HepG2 (cell line): Measurements from ENCODE around the gene GLUD1. TPM values are rescaled to one million over a fixed set of nuclear protein-coding genes. Genes with fewer than 3 reads are reported as not detected.

Experiments
- AGO1 ChIP-seq: fragments of 200-400 bp; formaldehyde crosslinking; IDR thresholded peaks from 2 replicates; pipeline ENCODE4 v1.6.1; 2017; ENCODE audit warnings: mild to moderate bottlenecking, low read depth, low read length, moderate library complexity; ENCODE audit not compliant: poor library complexity, severe bottlenecking
- CAMTA2 ChIP-seq: sonication (generic); formaldehyde crosslinking; IDR thresholded peaks from 2 replicates; pipeline ENCODE4 v1.4.0; 2020; ENCODE audit warnings: mild to moderate bottlenecking, missing genetic modification reagents, borderline replicate concordance
- CHD4 ChIP-seq: fragments of 200-600 bp; sonication (generic); IDR thresholded peaks from 2 replicates; pipeline ENCODE4 v1.7.0; 2017; ENCODE audit warnings: mild to moderate bottlenecking, low read length, borderline replicate concordance
- HHEX ChIP-seq: IDR thresholded peaks from 2 replicates; pipeline ENCODE4 v1.6.1; 2016; ENCODE audit warnings: control low read depth
- NKX3-1 ChIP-seq: sonication (generic); formaldehyde crosslinking; IDR thresholded peaks from 2 replicates; pipeline ENCODE4 v1.5.0; 2020; ENCODE audit warnings: missing genetic modification reagents
- POGZ ChIP-seq: sonication (generic); formaldehyde crosslinking; IDR thresholded peaks from 2 replicates; pipeline ENCODE4 v1.4.0; 2020; ENCODE audit warnings: mild to moderate bottlenecking, missing genetic modification reagents
- PRPF4 ChIP-seq: fragments of 200-400 bp; formaldehyde crosslinking; IDR thresholded peaks from 2 replicates; pipeline ENCODE4 v1.6.1; 2016; ENCODE audit warnings: low read length, low read depth; ENCODE audit not compliant: poor library complexity, severe bottlenecking
- RBAK ChIP-seq: sonication (generic); formaldehyde crosslinking; IDR thresholded peaks from 2 replicates; pipeline ENCODE4 v1.5.1; 2020; ENCODE audit warnings: mild to moderate bottlenecking, missing genetic modification reagents
- SALL1 ChIP-seq: sonication (generic); formaldehyde crosslinking; IDR thresholded peaks from 2 replicates; pipeline ENCODE4 v1.8.0; 2022; ENCODE audit warnings: mild to moderate bottlenecking, missing genetic modification reagents
- SAP130 ChIP-seq: IDR thresholded peaks from 2 replicates; pipeline ENCODE4 v1.6.1; 2016; ENCODE audit warnings: low read depth
- SP2 ChIP-seq: sonication (generic); formaldehyde crosslinking; IDR thresholded peaks from 2 replicates; pipeline ENCODE4 v1.5.1; 2020; ENCODE audit warnings: mild to moderate bottlenecking, missing genetic modification reagents
- ZBTB20 ChIP-seq: sonication (generic); formaldehyde crosslinking; IDR thresholded peaks from 2 replicates; pipeline ENCODE4 v1.8.1; 2023; ENCODE audit warnings: missing genetic modification reagents, low read depth, mild to moderate bottlenecking, borderline replicate concordance
- ZMYM2 ChIP-seq: sonication (generic); formaldehyde crosslinking; IDR thresholded peaks from 2 replicates; pipeline ENCODE4 v1.8.0; 2022; ENCODE audit warnings: mild to moderate bottlenecking, missing genetic modification reagents
- ZNF256 ChIP-seq: sonication (generic); formaldehyde crosslinking; conservative IDR thresholded peaks from 2 replicates; pipeline ENCODE4 v1.4.0; 2020; ENCODE audit warnings: missing genetic modification reagents
- ZNF510 ChIP-seq: sonication (generic); formaldehyde crosslinking; IDR thresholded peaks from 2 replicates; pipeline ENCODE4 v1.4.0; 2020; ENCODE audit warnings: low read depth, mild to moderate bottlenecking, missing genetic modification reagents
- ZNF530 ChIP-seq: sonication (generic); formaldehyde crosslinking; IDR thresholded peaks from 2 replicates; pipeline ENCODE4 v1.5.0; 2020; ENCODE audit warnings: low read depth, mild to moderate bottlenecking, missing genetic modification reagents
- ZNF550 ChIP-seq: sonication (generic); formaldehyde crosslinking; IDR thresholded peaks from 2 replicates; pipeline ENCODE4 v1.4.0; 2020; ENCODE audit warnings: mild to moderate bottlenecking, missing genetic modification reagents, borderline replicate concordance
- ZNF709 ChIP-seq: sonication (generic); formaldehyde crosslinking; IDR thresholded peaks from 2 replicates; pipeline ENCODE4 v1.5.0; 2020; ENCODE audit warnings: mild to moderate bottlenecking, missing genetic modification reagents
- polyA plus RNA-seq, 8 experiments: library from polyadenylated mRNA; depleted of rRNA in 3 of 8; stranded (reverse) in 7 of 8; unstranded in 1 of 8; fragments of >200 nt; fragmentation: Illumina TruSeq in 4 of 8; extraction: Trizol in 4 of 8; gene quantifications; 2 replicates each; pipeline versions ENCODE4 v1.2.1 to v1.2.3, GENCODE V29; 2011 to 2016; ENCODE audit warnings: low read depth in 4 of 8, missing spikeins in 1 of 8, mixed read lengths in 1 of 8; ENCODE audit not compliant: insufficient read depth in 1 of 8
- total RNA-seq, 5 experiments: library from RNA; depleted of rRNA; stranded (reverse); fragments of >200 nt; fragmentation: Illumina TruSeq; extraction: Trizol; gene quantifications; 2 replicates each; pipeline ENCODE4 v1.2.3, GENCODE V29; 2016; ENCODE audit warnings: low read depth in 1 of 5
- TF ChIP-seq, protein P1 (sequence below): sonication (generic); formaldehyde crosslinking; IDR thresholded peaks from 2 replicates; pipeline ENCODE4 v1.8.1; 2023; ENCODE audit warnings: mild to moderate bottlenecking, missing genetic modification reagents
- TF ChIP-seq, protein P2 (sequence below): sonication (generic); formaldehyde crosslinking; IDR thresholded peaks from 2 replicates; pipeline ENCODE4 v1.4.0; 2020; ENCODE audit warnings: missing genetic modification reagents
- TF ChIP-seq, protein P3 (sequence below): sonication (generic); formaldehyde crosslinking; IDR thresholded peaks from 2 replicates; pipeline ENCODE4 v1.4.0; 2020; ENCODE audit warnings: missing genetic modification reagents, borderline replicate concordance
- TF ChIP-seq, protein P4 (sequence below): sonication (generic); formaldehyde crosslinking; IDR thresholded peaks from 2 replicates; pipeline ENCODE4 v1.4.0; 2020; ENCODE audit warnings: missing genetic modification reagents
- TF ChIP-seq, protein P5 (sequence below): IDR thresholded peaks from 2 replicates; pipeline ENCODE4 v1.6.1; 2016; ENCODE audit warnings: missing compliant biosample characterization, missing genetic modification reagents, borderline replicate concordance

The GLUD1 gene
- total and polyA plus RNA-seq, 2 of the 13 experiments (the other 11 are each of a cell fraction or from before 2014, with no cell fraction given), result 301 to 798 TPM

DNA sequence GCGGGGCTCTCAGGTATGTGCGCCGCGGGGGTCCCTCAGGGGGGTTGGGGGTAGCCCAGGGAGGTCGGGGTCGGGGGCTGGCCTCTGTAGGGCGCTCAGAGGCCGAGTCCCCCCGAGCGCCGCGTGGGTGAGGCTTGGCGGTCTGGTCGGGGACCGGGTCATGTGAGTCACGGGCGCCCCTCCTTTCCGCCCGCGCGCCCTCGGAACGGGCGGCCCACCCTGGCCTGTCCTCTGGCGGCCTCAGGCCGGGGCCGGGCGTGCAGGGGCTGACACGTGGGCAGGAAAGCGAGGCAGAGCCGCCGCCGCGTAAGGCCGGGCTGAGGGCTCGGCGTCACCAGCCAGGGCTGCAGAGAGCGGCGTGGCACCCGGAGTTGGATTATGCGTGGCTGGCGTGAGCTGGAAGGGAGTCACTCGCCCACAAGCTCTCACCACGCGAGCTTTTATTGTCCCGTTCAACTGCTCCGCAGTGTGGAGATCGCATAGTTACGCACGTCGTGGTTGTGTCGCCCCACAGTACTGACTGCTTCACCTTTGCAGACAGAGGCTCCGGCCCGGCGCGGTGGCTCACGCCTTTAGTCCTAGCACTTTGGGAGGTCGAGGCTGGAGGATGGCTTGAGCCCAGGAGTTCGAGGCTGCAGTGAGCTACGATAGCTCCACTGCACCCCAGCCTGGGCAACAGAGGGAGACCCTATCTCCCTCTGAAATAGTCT lies 748 bp upstream of the GLUD1 start (continued):
- TF ChIP-seq ZNF550 (CRISPR knock-in tag), result no peak
- TF ChIP-seq CHD4, result 0 out of 2 replicates have a peak, but pooled peaks have one; percentile 40
- peak; percentile 75 for TF ChIP-seq NKX3-1
- TF ChIP-seq ZNF709 (CRISPR knock-in tag), result 0 out of 2 replicates have a peak, but pooled peaks have one; percentile 10
- TF ChIP-seq, protein P1, sequence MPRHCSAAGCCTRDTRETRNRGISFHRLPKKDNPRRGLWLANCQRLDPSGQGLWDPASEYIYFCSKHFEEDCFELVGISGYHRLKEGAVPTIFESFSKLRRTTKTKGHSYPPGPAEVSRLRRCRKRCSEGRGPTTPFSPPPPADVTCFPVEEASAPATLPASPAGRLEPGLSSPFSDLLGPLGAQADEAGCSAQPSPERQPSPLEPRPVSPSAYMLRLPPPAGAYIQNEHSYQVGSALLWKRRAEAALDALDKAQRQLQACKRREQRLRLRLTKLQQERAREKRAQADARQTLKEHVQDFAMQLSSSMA (CRISPR knock-in tag), result peak; percentile 71; the same call in 1 of the 2 replicates
- no peak for TF ChIP-seq ZNF530 (CRISPR knock-in tag)
- no peak for TF ChIP-seq ZNF510 (CRISPR knock-in tag)
- TF ChIP-seq CAMTA2 (CRISPR knock-in tag), result peak; percentile 86; the same call in 1 of the 2 replicates
- TF ChIP-seq, protein P2, sequence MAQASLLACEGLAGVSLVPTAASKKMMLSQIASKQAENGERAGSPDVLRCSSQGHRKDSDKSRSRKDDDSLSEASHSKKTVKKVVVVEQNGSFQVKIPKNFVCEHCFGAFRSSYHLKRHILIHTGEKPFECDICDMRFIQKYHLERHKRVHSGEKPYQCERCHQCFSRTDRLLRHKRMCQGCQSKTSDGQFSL (CRISPR knock-in tag), result 0 out of 2 replicates have a peak, but pooled peaks have one; percentile 35
- TF ChIP-seq, protein P3, sequence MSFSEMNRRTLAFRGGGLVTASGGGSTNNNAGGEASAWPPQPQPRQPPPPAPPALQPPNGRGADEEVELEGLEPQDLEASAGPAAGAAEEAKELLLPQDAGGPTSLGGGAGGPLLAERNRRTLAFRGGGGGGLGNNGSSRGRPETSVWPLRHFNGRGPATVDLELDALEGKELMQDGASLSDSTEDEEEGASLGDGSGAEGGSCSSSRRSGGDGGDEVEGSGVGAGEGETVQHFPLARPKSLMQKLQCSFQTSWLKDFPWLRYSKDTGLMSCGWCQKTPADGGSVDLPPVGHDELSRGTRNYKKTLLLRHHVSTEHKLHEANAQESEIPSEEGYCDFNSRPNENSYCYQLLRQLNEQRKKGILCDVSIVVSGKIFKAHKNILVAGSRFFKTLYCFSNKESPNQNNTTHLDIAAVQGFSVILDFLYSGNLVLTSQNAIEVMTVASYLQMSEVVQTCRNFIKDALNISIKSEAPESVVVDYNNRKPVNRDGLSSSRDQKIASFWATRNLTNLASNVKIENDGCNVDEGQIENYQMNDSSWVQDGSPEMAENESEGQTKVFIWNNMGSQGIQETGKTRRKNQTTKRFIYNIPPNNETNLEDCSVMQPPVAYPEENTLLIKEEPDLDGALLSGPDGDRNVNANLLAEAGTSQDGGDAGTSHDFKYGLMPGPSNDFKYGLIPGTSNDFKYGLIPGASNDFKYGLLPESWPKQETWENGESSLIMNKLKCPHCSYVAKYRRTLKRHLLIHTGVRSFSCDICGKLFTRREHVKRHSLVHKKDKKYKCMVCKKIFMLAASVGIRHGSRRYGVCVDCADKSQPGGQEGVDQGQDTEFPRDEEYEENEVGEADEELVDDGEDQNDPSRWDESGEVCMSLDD (CRISPR knock-in tag), result peak; percentile 71; the same call in 1 of the 2 replicates
- TF ChIP-seq ZBTB20, result 0 out of 2 replicates have a peak, but pooled peaks have one; percentile 19
- TF ChIP-seq SAP130 (CRISPR knock-in tag), result peak; percentile 92
- TF ChIP-seq HHEX (CRISPR knock-in tag), result no peak
- TF ChIP-seq, protein P4, sequence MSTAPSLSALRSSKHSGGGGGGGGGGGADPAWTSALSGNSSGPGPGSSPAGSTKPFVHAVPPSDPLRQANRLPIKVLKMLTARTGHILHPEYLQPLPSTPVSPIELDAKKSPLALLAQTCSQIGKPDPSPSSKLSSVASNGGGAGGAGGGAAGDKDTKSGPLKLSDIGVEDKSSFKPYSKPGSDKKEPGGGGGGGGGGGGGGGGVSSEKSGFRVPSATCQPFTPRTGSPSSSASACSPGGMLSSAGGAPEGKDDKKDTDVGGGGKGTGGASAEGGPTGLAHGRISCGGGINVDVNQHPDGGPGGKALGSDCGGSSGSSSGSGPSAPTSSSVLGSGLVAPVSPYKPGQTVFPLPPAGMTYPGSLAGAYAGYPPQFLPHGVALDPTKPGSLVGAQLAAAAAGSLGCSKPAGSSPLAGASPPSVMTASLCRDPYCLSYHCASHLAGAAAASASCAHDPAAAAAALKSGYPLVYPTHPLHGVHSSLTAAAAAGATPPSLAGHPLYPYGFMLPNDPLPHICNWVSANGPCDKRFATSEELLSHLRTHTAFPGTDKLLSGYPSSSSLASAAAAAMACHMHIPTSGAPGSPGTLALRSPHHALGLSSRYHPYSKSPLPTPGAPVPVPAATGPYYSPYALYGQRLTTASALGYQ (CRISPR knock-in tag), result no peak
- TF ChIP-seq POGZ (CRISPR knock-in tag), result peak; percentile 66; the same call in 1 of the 2 replicates
- TF ChIP-seq ZMYM2, result peak; percentile 13; the same call in 1 of the 2 replicates
- peak; percentile 93 for TF ChIP-seq SALL1
- TF ChIP-seq AGO1, result no peak
- 0 out of 2 replicates have a peak, but pooled peaks have one; percentile 23 for TF ChIP-seq ZNF256 (CRISPR knock-in tag)
- TF ChIP-seq, protein P5, sequence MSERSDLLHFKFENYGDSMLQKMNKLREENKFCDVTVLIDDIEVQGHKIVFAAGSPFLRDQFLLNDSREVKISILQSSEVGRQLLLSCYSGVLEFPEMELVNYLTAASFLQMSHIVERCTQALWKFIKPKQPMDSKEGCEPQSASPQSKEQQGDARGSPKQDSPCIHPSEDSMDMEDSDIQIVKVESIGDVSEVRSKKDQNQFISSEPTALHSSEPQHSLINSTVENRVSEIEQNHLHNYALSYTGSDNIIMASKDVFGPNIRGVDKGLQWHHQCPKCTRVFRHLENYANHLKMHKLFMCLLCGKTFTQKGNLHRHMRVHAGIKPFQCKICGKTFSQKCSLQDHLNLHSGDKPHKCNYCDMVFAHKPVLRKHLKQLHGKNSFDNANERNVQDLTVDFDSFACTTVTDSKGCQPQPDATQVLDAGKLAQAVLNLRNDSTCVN (CRISPR knock-in tag), result peak; percentile 80; the same call in 1 of the 2 replicates
- TF ChIP-seq RBAK, result no peak
- TF ChIP-seq PRPF4, result no peak
- TF ChIP-seq SP2, result peak; percentile 46; the same call in 1 of the 2 replicates
